Gastroesophageal sphincter (tissue), 3 donors: ENCODE data around the gene L3HYPDH.

Source experiments
- CTCF ChIP-seq, 4 experiments: fragments of 200-600 bp in 2 of 4; fragments of 450-650 bp in 2 of 4; sonication (generic) in 1 of 4; IDR thresholded peaks; one replicate each; pipeline ENCODE4 v1.5.1; 2017 to 2019; ENCODE audit warnings: antibody characterized with exemption in 4 of 4, mild to moderate bottlenecking in 2 of 4, moderate library complexity in 2 of 4
- EP300 ChIP-seq: sonication (generic); formaldehyde crosslinking; IDR thresholded peaks from one replicate; pipeline ENCODE4 v1.6.1; 2017; ENCODE audit warnings: antibody characterized with exemption, mild to moderate bottlenecking
- POLR2A ChIP-seq, 2 donors: fragments of 450-650 bp; IDR thresholded peaks; one replicate each; pipeline ENCODE4 v1.6.1; 2017; ENCODE audit warnings: antibody characterized with exemption in 2 of 2, mild to moderate bottlenecking in 2 of 2, moderate library complexity in 1 of 2

GRCh38 chr14:59460378-59460777 is 23.8 kb downstream of the L3HYPDH start:
- no peak for TF ChIP-seq POLR2A (IDR thresholded peaks at IDR 0.05)
- no peak for TF ChIP-seq EP300
- TF ChIP-seq CTCF (IDR thresholded peaks at IDR 0.05): no peak
